Naive thymus-derived CD4-positive, alpha-beta T cell (primary cell): Measurements from ENCODE around the gene ESPN. TPM values are rescaled to one million over a fixed set of nuclear protein-coding genes. Genes with fewer than 3 reads are reported as not detected.
A peak's percentile ranks its signal among the peaks of the same experiment; 100 is the strongest.

Experiments used
- ATAC-seq: fragments of 150-1000 bp; cut with Tn5 transposase; 2 replicates; pipeline ENCODE4 v1.10.0; 2021; ENCODE audit warnings: mild to moderate bottlenecking, moderate library complexity
- CTCF ChIA-PET: fragments of 350-600 bp; sonication (Branson Sonifier 250); formaldehyde crosslinking; loops from one replicate; lab custom pipeline; 2021; ENCODE audit warnings: antibody characterized with exemption; lab: Charles Lee
- POLR2A ChIA-PET: fragments of 350-600 bp; sonication (Branson Sonifier 250); formaldehyde crosslinking; loops from one replicate; lab custom pipeline; 2021; ENCODE audit warnings: antibody characterized with exemption, inconsistent platforms; lab: Charles Lee
- DNase-seq, 9 donors: peaks; one replicate each; pipeline versions ENCODE4 v3.0.0 to v3.0.0-alpha.2; 2020 to 2022; ENCODE audit warnings: mixed read lengths in 1 of 9
- H3K27ac ChIP-seq: one replicate; pipeline ENCODE4 v1.7.0; 2013; ENCODE audit warnings: mild to moderate bottlenecking, low read depth, low read length, moderate library complexity
- H3K27me3 ChIP-seq, 2 donors: one replicate each; pipeline ENCODE4 v1.7.0; 2013; ENCODE audit warnings: low read length in 2 of 2, mild to moderate bottlenecking in 2 of 2, moderate library complexity in 2 of 2; ENCODE audit not compliant: control insufficient read depth in 2 of 2, insufficient read depth in 2 of 2
- H3K36me3 ChIP-seq, 3 experiments: 1 replicate in 2 of 3; 2 replicates in 1 of 3; pipeline ENCODE4 v1.7.0; 2013; ENCODE audit warnings: low read length in 3 of 3, mild to moderate bottlenecking in 3 of 3, moderate library complexity in 1 of 3; ENCODE audit not compliant: insufficient read depth in 3 of 3, control insufficient read depth in 2 of 3
- H3K4me1 ChIP-seq, 2 donors: one replicate each; pipeline ENCODE4 v1.7.0; 2013; ENCODE audit warnings: low read length in 2 of 2, mild to moderate bottlenecking in 2 of 2, moderate library complexity in 1 of 2; ENCODE audit not compliant: control insufficient read depth in 2 of 2, insufficient read depth in 2 of 2
- H3K4me3 ChIP-seq: 2 replicates; pipeline ENCODE4 v1.7.0; 2013; ENCODE audit warnings: mild to moderate bottlenecking, low read length
- H3K9me3 ChIP-seq, 3 experiments: 1 replicate in 2 of 3; 2 replicates in 1 of 3; pipeline ENCODE4 v1.7.0; 2013; ENCODE audit warnings: low read length in 3 of 3; ENCODE audit not compliant: control insufficient read depth in 2 of 3
- H3K27ac Mint-ChIP-seq, 9 donors: one replicate each; pipeline ENCODE4 v1.8.0; 2020 to 2022; ENCODE audit warnings: mixed read lengths in 9 of 9, mild to moderate bottlenecking in 8 of 9, moderate library complexity in 5 of 9, inconsistent platforms in 2 of 9
- H3K27me3 Mint-ChIP-seq, 5 donors: one replicate each; pipeline ENCODE4 v1.8.0; 2021 to 2022; ENCODE audit warnings: mixed read lengths in 5 of 5, mild to moderate bottlenecking in 1 of 5
- H3K36me3 Mint-ChIP-seq, 5 donors: one replicate each; pipeline ENCODE4 v1.8.0; 2020 to 2022; ENCODE audit warnings: mixed read lengths in 5 of 5, mild to moderate bottlenecking in 3 of 5, inconsistent platforms in 1 of 5
- H3K4me1 Mint-ChIP-seq, 7 donors: one replicate each; pipeline ENCODE4 v1.8.0; 2020 to 2022; ENCODE audit warnings: mixed read lengths in 7 of 7, mild to moderate bottlenecking in 3 of 7, inconsistent platforms in 1 of 7
- H3K4me3 Mint-ChIP-seq, 10 donors: one replicate each; pipeline ENCODE4 v1.8.0; 2020 to 2022; ENCODE audit warnings: mild to moderate bottlenecking in 10 of 10, mixed read lengths in 10 of 10, moderate library complexity in 6 of 10, inconsistent platforms in 2 of 10
- H3K9me3 Mint-ChIP-seq, 11 donors: one replicate each; pipeline ENCODE4 v1.8.0; 2020 to 2022; ENCODE audit warnings: mixed read lengths in 11 of 11, mild to moderate bottlenecking in 4 of 11, inconsistent platforms in 1 of 11, moderate library complexity in 1 of 11
- intact Hi-C, 2 donors: fragments of 100-400 bp; cut with micrococcal nuclease; formaldehyde crosslinking; loops; one replicate each; pipeline ENCODE4 v1.15.1; 2023
- polyA plus RNA-seq, 2 donors: library from polyadenylated mRNA; unstranded; fragments of 300-500 nt; fragmentation: Illumina TruSeq; gene quantifications; one replicate each; pipeline ENCODE4 v1.2.3, GENCODE V29; 2021
- total RNA-seq, 6 experiments: library from RNA in 5 of 6; stranded (reverse) in 5 of 6; gene quantifications; 1 replicate in 5 of 6; 2 replicates in 1 of 6; pipeline ENCODE4 v1.2.3 and lab custom pipeline; 2021 to 2026

ESPN gene
- total and polyA plus RNA-seq, 7 experiments from 2014 or later = 0.40 to 2.9 (median 2.1) TPM

DNA sequence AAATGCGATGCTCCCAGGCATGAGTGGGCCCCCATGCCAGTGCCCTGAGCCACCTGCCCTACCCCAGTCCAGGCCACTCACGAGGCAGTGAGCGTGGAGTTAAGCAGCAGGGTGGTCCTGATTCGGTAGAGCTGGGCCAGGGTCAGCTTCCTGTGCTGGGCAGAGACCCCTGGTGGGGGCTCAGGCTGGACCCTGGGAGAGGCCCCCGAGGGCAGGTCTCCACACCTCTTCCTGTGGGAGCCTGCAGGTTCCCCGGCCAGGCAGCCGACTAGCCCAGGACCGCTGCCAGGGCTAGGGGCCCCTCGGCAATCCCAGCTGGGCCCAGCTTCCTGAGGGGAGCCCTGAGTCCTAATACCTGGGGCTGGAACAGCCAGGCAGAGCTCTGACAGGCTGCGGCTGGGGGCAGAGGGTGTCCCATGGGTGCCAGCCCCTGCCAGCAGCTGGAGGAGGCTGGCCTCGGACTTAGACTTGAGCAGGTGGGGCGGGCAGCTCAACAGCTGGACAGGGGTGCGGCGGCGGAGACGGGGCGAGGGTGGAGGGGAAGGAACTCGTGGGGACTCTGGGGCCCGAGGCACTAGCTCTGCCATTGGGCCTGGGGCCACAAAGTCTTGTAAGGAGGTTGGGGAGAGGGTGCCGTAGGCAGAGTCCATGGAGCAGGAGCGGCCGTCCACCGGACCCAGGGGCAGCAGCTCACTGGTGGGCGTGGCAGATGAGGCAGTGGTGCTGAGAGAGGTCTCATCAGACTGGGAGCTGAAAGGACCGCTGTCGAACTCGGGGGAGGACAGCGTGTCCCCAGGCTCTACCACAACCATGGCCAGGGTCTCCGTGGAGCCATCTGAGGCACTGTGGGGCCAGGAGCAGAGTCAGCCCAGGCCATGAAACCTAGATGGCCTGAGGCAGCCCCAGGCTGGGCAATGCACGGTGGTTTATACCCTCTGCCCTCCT is 43.4 kb downstream of the ESPN start:
- Histone ChIP-seq H3K27ac (no peak overlapping the region), H3K4me1 (peaks cover 9 to 23% of the 10 kb centered on the region in 2 donors), H3K36me3 (peaks cover 0 to 19% (median 2%) of the 10 kb centered on the region in 3 experiments), H3K4me3 (no peak overlapping the region), H3K9me3 (no peaks in the 10 kb centered on the region), H3K27me3 (no peaks in the 10 kb centered on the region)
- H3K27me3 Mint-ChIP-seq = peaks cover 0 to 3% (median 0%) of the 10 kb centered on the region in 5 donors
- DNase-seq = no peak
- no peaks in the 10 kb centered on the region for H3K9me3 Mint-ChIP-seq
- H3K4me1 Mint-ChIP-seq = peaks cover 8 to 26% (median 21%) of the 10 kb centered on the region in 7 donors
- intact Hi-C loops = loop anchor here (2.0 to 10.0 kb wide), 2 partner anchors 133 to 317 kb away; partner anchors contain the start of gene CAMTA1 (in 1 of the 2)
- CTCF ChIA-PET = interaction anchor here (0.6 to 1.5 kb wide), 3 partner anchors 11 to 108 kb away, joined by 3 to 5 read pairs (median 3); no protein-coding TSS in a partner anchor
- no peak for ATAC-seq
- POLR2A ChIA-PET = interaction anchor here (1.1 to 11.7 kb wide), 5 partner anchors 8 to 136 kb away, joined by 3 to 165 read pairs (median 6); no protein-coding TSS in a partner anchor
- peak overlapping the region in 2 of 10 donors; percentile 56 to 65 for H3K4me3 Mint-ChIP-seq
- peaks cover 3 to 13% (median 10%) of the 10 kb centered on the region in 5 donors for H3K36me3 Mint-ChIP-seq
- no peak overlapping the region for H3K27ac Mint-ChIP-seq

DNA sequence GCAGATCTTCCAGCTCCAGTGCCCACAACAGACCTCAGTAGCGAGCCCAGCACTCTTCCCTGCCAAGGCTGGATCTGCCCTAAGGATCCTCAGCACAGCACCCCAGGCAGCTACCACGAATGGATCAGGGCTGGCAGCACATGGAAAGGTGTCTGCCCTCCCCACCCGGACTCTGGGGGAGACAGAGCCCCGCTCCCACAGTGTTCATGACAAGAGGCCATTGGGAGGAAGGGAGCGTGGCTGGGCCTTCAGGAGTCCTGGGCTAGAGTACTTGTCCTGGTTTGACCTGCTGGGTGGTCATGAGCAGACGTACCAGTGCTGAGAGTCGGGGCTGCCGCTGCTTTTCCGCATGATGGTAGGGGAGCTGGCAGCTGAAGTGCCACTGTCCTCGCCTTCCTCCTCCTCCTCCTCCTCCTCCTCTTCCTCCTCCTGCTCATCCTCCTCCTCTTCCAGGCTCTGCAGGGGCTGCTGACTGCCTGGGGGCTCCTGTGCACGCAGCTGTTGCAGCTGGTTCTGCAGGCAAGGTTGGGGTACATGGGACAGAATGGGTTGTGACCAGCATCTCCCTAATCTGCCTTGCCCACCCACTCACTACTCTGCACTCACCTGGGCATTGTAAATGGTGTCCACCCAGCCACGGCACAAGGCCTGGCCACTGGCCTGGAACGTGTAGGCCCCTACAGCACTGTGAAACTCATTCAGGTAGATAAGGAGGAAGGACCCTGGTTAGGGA is 44.3 kb downstream of the ESPN start:
- Histone ChIP-seq H3K27ac (no peak overlapping the region), H3K9me3 (no peaks in the 10 kb centered on the region), H3K4me3 (no peak overlapping the region), H3K27me3 (no peaks in the 10 kb centered on the region), H3K36me3 (peaks cover 0 to 16% (median 0%) of the 10 kb centered on the region in 3 experiments), H3K4me1 (peaks cover 9 to 18% of the 10 kb centered on the region in 2 donors)
- Mint-ChIP-seq H3K27ac (peak overlapping the region in 3 of 9 donors; percentile 23 to 78 (median 73)), H3K9me3 (no peaks in the 10 kb centered on the region), H3K4me1 (peaks cover 8 to 18% (median 14%) of the 10 kb centered on the region in 7 donors), H3K4me3 (peak overlapping the region in 2 of 10 donors; percentile 23 to 79), H3K36me3 (peaks cover 0 to 8% (median 5%) of the 10 kb centered on the region in 5 donors), H3K27me3 (peaks cover 0 to 3% (median 0%) of the 10 kb centered on the region in 5 donors)
- CTCF ChIA-PET = interaction anchor here (0.6 to 1.5 kb wide), 3 partner anchors 11 to 109 kb away, joined by 3 to 5 read pairs (median 3); no protein-coding TSS in a partner anchor
- POLR2A ChIA-PET = interaction anchor here (1.1 to 11.7 kb wide), 3 partner anchors 9 to 135 kb away, joined by 4 to 165 read pairs (median 15); no protein-coding TSS in a partner anchor
- intact Hi-C loops = loop anchor here in 1 of 2 donors (10.0 kb wide), 1 partner anchor 316 kb away; the partner anchor contains the start of gene CAMTA1
- DNase-seq = no peak
- no peak for ATAC-seq

DNA sequence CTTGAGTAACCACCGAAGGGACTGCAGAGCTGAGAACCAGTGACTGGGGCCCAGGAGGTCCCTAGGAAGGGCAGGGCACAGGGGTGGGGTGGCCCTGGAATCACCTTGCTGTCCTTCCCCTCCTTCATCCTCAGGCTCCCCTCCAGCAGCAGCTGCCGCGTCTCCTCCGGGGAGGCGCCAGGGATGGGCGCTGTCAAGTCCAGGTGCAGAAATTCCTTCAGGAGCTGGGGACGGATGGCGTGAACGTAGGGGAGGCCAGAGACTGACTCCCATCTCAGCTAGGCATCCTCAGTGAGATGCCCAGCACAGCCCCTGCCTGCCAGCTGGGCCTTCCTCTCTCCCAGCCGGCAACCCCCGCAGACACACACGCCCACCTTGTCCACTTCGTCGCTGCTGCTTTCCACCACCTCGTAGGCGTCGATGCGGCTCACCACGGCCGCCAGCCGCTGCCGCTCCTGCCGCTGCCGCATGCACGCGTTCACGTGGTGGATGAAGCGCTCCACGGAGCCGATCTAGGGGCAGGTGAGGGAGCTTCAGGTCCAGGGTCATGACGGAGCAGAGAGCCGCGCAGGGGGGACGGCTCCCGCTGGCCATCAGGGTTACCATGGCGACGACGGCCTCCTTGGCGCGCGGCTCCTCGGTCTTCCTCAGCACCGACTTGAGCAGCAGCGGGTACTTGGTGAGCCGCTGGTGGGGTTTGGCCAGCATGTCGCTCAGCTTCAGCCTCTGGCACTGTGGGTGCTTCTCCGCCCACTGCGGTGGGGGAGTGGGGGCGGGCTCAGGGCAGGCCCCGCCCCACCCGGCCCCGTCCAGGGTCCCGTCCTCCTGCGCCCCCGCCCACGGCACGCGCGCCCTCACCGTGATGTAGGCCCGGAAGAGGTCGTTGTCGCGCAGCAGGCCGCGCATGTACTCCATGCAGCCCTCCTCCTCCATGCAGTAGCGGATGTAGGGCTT is 45.8 kb downstream of the ESPN start:
- Mint-ChIP-seq H3K36me3 (no peaks in the 10 kb centered on the region), H3K27me3 (no peaks in the 10 kb centered on the region), H3K4me3 (peak overlapping the region in 1 of 10 donors; percentile 25), H3K27ac (no peak overlapping the region), H3K9me3 (no peaks in the 10 kb centered on the region), H3K4me1 (peaks cover 0 to 10% (median 6%) of the 10 kb centered on the region in 7 donors)
- no peaks in the 10 kb centered on the region for H3K9me3 ChIP-seq
- no peaks in the 10 kb centered on the region for H3K27me3 ChIP-seq
- ChIA-PET CTCF (interaction anchor here (0.5 to 0.6 kb wide), 2 partner anchors 48 to 79 kb away, joined by 3 read pairs; no protein-coding TSS in a partner anchor), POLR2A (interaction anchor here (0.7 to 3.4 kb wide), 4 partner anchors 9 to 29 kb away, joined by 3 to 15 read pairs (median 3); no protein-coding TSS in a partner anchor)
- peaks cover 0 to 5% (median 0%) of the 10 kb centered on the region in 3 experiments for H3K36me3 ChIP-seq
- intact Hi-C loops = no loop called here
- no peak for DNase-seq
- no peak overlapping the region for H3K4me3 ChIP-seq
- ATAC-seq = no peak
- H3K27ac ChIP-seq = no peak overlapping the region
- H3K4me1 ChIP-seq = peaks cover 0 to 10% of the 10 kb centered on the region in 2 donors

DNA sequence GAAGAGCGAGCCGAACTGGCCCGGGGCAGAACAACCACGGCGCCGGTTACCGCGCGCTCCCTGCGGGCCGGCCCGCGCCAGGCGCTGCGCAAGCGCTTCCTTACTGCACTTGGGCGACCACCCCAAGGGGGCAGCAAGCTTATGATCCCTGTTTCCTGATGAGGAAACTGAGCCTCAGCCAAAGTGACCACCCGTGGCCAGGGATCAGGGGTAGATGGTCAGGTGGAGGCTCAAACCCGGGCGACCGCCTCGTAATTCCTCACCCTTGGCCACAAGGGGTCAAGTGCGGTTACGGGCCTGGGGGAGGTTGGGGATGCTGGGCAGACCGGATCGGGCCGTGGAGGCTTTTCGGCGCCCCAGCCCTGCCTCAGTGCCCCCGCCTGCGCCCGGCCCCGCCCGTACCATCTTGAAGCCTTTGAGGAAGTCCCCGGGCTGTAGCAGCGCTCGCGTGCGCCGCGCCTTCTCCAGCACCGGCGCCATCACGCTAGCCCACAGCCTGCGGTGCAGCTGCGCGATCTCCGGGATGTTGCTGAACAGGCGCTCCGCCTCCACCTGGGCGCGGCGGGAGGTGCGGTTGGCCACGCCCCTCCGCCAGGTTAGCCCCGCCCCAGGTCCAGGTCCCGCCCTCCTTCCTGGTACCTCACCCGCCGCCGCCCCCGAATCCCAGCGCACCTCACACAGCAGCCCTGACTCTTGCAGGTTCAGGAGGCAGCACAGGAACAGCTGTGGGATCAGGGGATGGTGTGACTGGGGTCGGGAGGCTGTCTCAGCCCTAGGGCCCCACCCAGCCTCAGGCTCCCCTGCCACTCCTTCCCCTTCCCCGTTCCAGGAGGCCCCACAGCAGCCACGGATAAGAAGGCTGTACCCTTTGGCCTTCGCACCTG is 46.8 kb downstream of the ESPN start:
- Histone ChIP-seq H3K27ac (no peak overlapping the region), H3K27me3 (no peaks in the 10 kb centered on the region), H3K4me3 (no peak overlapping the region), H3K36me3 (no peaks in the 10 kb centered on the region), H3K9me3 (no peaks in the 10 kb centered on the region), H3K4me1 (peaks cover 0 to 11% of the 10 kb centered on the region in 2 donors)
- intact Hi-C loops = no loop called here
- Mint-ChIP-seq H3K27me3 (no peaks in the 10 kb centered on the region), H3K36me3 (no peaks in the 10 kb centered on the region), H3K4me1 (peaks cover 0 to 14% (median 7%) of the 10 kb centered on the region in 7 donors), H3K9me3 (no peaks in the 10 kb centered on the region), H3K4me3 (peak overlapping the region in 3 of 10 donors; percentile 14 to 38 (median 25)), H3K27ac (no peak overlapping the region)
- no peak for ATAC-seq
- DNase-seq = no peak
- ChIA-PET POLR2A (interaction anchor here (0.7 to 3.4 kb wide), 5 partner anchors 9 to 30 kb away, joined by 3 to 15 read pairs (median 3); no protein-coding TSS in a partner anchor), CTCF (interaction anchor here (0.7 to 2.1 kb wide), 4 partner anchors 16 to 175 kb away, joined by 3 to 15 read pairs (median 4); no protein-coding TSS in a partner anchor)

DNA sequence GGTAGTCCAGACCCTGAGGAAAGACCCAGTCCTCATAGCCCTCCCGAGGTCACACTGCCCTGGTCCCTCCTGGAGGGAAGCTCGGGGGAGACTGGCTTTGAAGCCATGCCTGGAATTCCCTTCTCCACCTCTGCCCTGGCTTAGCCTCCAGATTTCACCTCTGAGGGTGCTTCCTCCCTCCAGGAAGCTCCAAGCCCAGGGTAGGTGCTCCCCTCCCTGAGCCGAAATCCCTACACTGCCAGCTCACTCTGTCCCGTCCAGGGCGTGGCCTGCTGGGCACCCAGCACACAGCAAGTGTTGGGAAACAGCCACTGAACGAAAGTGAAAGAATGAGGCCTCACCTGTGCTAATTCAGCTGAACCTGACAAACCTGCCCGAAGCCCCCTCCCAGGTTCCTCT is 47.4 kb downstream of the ESPN start:
- POLR2A ChIA-PET = interaction anchor here (1.0 to 1.4 kb wide), 3 partner anchors 10 to 13 kb away, joined by 3 to 4 read pairs (median 3); no protein-coding TSS in a partner anchor
- no peak overlapping the region for H3K27ac ChIP-seq

More for the DNA sequence above, 47.4 kb downstream of the ESPN start:
- CTCF ChIA-PET = interaction anchor here (0.7 to 2.1 kb wide), 4 partner anchors 17 to 175 kb away, joined by 3 to 15 read pairs (median 4); no protein-coding TSS in a partner anchor
- no peaks in the 10 kb centered on the region for H3K36me3 Mint-ChIP-seq
- H3K27ac Mint-ChIP-seq = no peak overlapping the region
- H3K4me1 Mint-ChIP-seq = peaks cover 0 to 8% (median 5%) of the 10 kb centered on the region in 7 donors
- H3K27me3 Mint-ChIP-seq = no peaks in the 10 kb centered on the region
- H3K9me3 Mint-ChIP-seq = no peaks in the 10 kb centered on the region
- Histone ChIP-seq H3K4me1 (peaks cover 0 to 6% of the 10 kb centered on the region in 2 donors), H3K27me3 (no peaks in the 10 kb centered on the region), H3K36me3 (no peaks in the 10 kb centered on the region), H3K9me3 (no peaks in the 10 kb centered on the region), H3K4me3 (no peak overlapping the region)
- ATAC-seq = no peak
- peak overlapping the region in 1 of 10 donors; percentile 14 for H3K4me3 Mint-ChIP-seq
- intact Hi-C loops = no loop called here
- DNase-seq = no peak
